ENCODE results near the gene FAM200C. TPM values are rescaled to one million over a fixed set of nuclear protein-coding genes. Genes with fewer than 3 reads are reported as not detected.

Gene FAM200C
- total RNA-seq, 1 experiment from 2014 or later, result 4.2 TPM

DNA sequence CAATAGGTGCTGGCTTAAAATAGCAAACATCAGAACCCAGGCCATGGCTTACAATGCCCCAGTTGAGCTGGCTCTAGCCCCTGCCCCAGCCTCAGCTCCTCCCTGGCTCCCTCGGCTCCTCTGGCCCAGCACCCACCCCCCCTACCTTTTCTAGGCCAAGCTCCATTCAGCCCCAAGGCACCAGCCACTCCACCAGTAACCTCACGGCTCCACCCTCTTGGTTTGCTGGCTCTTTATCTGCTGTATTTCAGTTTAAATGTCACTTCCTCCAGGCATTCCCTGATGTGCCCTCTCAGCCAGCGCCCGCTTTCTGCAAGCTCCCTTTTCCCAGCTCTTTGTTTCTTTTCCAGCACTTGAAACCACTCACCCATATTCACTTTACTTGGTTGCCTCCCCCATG lies 40.0 kb downstream of the FAM200C start:
- ChIA-PET POLR2A (no interaction called here), CTCF (no interaction called here), RAD21 (ENCODE audit: low non-redundant PET in 1 of 2, low total read pairs in 2 of 2, uncharacterized antibody in 2 of 2, unreplicated experiment in 2 of 2) (no interaction called here)
- no TSS peak for BruUV-seq (replicated peaks)
- intact Hi-C loops (cut with micrococcal nuclease), result no loop called here
- no peaks in the 10 kb centered on the region for H4K20me1 ChIP-seq (ENCODE audit: insufficient read depth)
- no peak overlapping the region for H3K4me2 ChIP-seq (ENCODE audit: low read length)
- H3K9me3 ChIP-seq (ENCODE audit: control insufficient read depth in 1 of 2, insufficient read depth in 1 of 2, low read depth in 1 of 2, low read length in 2 of 2), result no peaks in the 10 kb centered on the region
- H3K36me3 ChIP-seq (ENCODE audit: control insufficient read depth in 1 of 2, insufficient read depth in 2 of 2, low read length in 2 of 2), result no peaks in the 10 kb centered on the region
- H3K9me2 ChIP-seq (ENCODE audit: insufficient read depth), result no peaks in the 10 kb centered on the region
- DNase-seq (ENCODE audit: low read depth, low spot score) (no peak), ATAC-seq (no peak)
- no peak overlapping the region for H3K9ac ChIP-seq (ENCODE audit: low read length)
- H3K4me1 ChIP-seq (ENCODE audit: control insufficient read depth in 1 of 2, insufficient read depth in 2 of 2, low read length in 2 of 2), result no peaks in the 10 kb centered on the region
- no peaks in the 10 kb centered on the region for H3K27me3 ChIP-seq (ENCODE audit: insufficient read depth, low read length)
- TF ChIP-seq, protein P1, sequence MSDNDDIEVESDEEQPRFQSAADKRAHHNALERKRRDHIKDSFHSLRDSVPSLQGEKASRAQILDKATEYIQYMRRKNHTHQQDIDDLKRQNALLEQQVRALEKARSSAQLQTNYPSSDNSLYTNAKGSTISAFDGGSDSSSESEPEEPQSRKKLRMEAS (IDR thresholded peaks at IDR 0.05), result no peak
- TF ChIP-seq ZFX (IDR thresholded peaks at IDR 0.05) (no peak), POLR2A (IDR thresholded peaks at IDR 0.05; ENCODE audit: borderline replicate concordance, extremely low read depth, insufficient read depth, insufficient read length) (no peak), SP1 (IDR thresholded peaks at IDR 0.05; ENCODE audit: low read depth) (no peak), CBX3 (IDR thresholded peaks at IDR 0.05; ENCODE audit: low read depth) (no peak), POLR2AphosphoS5 (IDR thresholded peaks at IDR 0.05; ENCODE audit: low read depth, low read length) (no peak), ATF3 (IDR thresholded peaks at IDR 0.05) (no peak), CEBPB (IDR thresholded peaks at IDR 0.05; ENCODE audit: low read depth) (no peak), JUND (IDR thresholded peaks at IDR 0.05) (no peak), YY1 (IDR thresholded peaks at IDR 0.05; ENCODE audit: extremely low read depth, insufficient replicate concordance, low read depth, low read length) (no peak), EZH2 (IDR thresholded peaks at IDR 0.05) (no peak), ZNF274 (IDR thresholded peaks at IDR 0.05; ENCODE audit: low read depth, low read length) (no peak), ELF1 (IDR thresholded peaks at IDR 0.05; ENCODE audit: borderline replicate concordance, low read depth) (no peak), EZH2phosphoT487 (IDR thresholded peaks at IDR 0.05; ENCODE audit: borderline replicate concordance) (no peak)
- TF ChIP-seq, protein P2, sequence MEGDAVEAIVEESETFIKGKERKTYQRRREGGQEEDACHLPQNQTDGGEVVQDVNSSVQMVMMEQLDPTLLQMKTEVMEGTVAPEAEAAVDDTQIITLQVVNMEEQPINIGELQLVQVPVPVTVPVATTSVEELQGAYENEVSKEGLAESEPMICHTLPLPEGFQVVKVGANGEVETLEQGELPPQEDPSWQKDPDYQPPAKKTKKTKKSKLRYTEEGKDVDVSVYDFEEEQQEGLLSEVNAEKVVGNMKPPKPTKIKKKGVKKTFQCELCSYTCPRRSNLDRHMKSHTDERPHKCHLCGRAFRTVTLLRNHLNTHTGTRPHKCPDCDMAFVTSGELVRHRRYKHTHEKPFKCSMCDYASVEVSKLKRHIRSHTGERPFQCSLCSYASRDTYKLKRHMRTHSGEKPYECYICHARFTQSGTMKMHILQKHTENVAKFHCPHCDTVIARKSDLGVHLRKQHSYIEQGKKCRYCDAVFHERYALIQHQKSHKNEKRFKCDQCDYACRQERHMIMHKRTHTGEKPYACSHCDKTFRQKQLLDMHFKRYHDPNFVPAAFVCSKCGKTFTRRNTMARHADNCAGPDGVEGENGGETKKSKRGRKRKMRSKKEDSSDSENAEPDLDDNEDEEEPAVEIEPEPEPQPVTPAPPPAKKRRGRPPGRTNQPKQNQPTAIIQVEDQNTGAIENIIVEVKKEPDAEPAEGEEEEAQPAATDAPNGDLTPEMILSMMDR (IDR thresholded peaks at IDR 0.05 in 2 of 3, conservative IDR thresholded peaks at IDR 0.05 in 1 of 3; ENCODE audit: borderline replicate concordance in 1 of 3, insufficient read depth in 1 of 3, low read depth in 2 of 3, low read length in 2 of 3), result no peak
- H3K4me3 ChIP-seq (replicated peaks in 1 of 2; ENCODE audit: low read depth in 1 of 2, low read length in 2 of 2), result no peak overlapping the region
- no peak overlapping the region for H3K27ac ChIP-seq (ENCODE audit: low read depth, low read length)
- no peak overlapping the region for H2AFZ ChIP-seq (ENCODE audit: low read depth, low read length, poor library complexity, severe bottlenecking)
- no peaks in the 10 kb centered on the region for H3K79me2 ChIP-seq (ENCODE audit: insufficient read depth, low read length)
